HG02943 (cell line): ENCODE results near the gene PFN3.

Experiments
- ATAC-seq: cut with Tn5 transposase; IDR thresholded peaks from one replicate; pipeline ENCODE4 v1.9.1; 2021; ENCODE audit warnings: mild to moderate bottlenecking, low read depth, moderate library complexity; ENCODE audit not compliant: unreplicated experiment

The PFN3 gene, protein sequence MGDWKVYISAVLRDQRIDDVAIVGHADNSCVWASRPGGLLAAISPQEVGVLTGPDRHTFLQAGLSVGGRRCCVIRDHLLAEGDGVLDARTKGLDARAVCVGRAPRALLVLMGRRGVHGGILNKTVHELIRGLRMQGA

DNA sequence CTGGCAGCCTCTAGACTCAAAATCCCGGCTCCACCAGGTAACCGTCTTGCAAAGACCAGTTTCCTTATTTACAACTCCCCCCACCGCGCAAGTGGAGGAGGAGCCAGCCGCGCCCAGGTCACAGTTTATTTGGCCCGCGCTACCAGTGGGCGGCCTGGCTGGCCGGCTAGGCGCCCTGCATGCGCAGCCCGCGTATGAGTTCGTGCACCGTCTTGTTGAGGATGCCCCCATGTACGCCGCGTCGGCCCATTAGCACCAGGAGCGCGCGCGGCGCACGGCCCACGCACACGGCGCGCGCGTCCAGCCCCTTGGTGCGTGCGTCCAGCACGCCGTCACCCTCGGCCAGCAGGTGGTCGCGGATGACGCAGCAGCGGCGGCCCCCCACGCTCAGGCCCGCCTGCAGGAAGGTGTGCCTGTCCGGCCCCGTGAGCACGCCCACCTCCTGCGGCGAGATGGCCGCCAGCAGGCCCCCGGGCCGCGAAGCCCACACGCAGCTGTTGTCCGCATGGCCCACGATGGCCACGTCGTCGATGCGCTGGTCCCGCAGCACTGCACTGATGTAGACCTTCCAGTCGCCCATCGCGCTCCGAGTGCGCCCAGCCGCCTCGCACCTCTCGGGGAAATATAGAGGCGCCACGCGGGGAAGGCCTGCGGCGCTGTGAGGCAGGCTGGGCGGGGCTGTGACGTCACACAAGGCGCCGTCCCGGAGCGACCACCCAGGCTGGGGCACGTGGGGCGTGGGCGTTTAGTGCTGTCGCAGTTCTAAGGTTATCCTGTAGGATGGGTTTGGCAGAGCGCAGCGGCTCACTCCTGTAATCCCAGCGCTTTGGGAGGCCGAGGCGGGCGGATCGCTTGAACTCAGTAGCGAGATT, at the start of gene PFN3:
PFN3 (minus strand) TSS at position 665 of the 872 bp plus-strand sequence; CDS start at position 580, 85 bp downstream.
- no peak for ATAC-seq

DNA sequence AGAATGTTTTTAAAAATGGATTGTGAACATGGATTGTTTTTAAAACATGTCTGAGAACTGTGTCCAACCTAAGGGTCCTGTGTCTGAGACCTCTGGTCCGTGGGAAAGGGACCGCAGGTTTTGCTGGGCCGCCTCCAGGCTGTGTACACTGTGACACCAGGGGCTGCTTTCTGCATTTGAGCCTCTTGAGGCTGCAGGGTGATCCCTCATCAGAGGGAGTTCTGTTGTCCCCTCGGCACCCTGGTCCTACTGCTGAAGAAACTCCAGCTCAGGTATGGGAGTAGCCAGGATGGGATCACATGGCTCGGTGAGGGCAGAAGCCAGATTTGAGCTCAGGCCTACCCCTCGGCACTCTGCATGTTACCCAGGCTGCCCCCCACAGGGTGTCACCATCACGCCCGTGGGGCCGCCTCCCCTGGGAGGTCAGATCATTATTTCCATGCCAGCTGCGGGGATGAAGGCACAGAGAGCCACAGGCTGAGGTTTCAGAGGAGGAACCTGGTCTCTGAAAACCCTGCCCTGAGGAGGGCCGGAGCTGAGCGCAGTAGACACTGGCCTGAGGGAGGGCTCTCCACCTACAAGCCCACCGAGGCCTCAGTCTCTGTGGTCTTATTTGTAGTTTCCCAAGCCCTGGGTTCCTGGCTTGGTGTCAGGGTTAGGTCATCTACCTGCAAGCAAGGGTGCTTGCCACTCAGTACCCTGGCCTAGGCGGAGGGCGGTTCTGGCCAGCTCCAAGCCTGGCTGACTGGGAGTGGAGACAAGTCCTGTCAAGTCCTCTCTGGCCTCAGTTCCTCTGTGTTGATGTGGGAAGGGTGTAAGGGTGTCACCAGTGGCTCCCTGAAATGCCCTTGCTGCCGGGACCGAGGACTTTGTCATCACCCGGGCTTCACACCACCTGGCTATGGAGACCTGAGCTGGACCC, 48.9 kb upstream of the PFN3 start:
- ATAC-seq = no peak

DNA sequence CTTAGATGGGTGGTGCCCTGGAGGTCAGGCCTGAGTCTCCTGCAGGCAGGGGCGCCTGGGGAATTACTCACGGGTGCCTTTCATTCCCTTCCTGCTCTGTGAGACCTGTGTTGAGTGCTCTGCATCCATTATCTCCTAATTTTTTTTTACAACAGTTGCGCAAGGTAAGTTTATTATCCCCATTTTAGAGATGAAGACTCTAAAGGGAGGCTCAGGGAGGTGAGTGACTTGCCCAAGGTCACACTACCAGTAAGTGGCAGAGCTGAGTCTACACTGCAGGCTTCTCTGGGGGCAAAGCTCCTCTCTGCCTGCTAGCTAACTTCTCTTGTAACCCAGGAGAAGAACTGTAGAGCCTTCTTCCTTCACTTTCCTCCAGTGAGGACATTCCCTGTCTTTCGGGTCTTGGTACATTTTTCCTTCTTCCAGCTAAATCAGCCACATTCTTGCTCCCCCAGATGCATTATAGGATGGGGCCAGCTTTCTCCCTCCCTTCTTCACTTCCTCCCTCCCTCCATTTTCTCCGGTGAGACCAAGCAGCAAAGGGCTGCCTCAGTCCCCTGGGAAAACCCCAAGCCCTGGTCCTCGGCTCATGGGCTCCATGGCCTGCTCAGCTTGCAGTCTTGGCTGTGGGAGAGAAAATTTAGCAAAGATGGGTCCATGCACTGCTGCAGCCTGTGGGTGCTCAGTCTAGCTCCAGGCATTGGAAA, 47.9 kb upstream of the PFN3 start:
- no peak for ATAC-seq

DNA sequence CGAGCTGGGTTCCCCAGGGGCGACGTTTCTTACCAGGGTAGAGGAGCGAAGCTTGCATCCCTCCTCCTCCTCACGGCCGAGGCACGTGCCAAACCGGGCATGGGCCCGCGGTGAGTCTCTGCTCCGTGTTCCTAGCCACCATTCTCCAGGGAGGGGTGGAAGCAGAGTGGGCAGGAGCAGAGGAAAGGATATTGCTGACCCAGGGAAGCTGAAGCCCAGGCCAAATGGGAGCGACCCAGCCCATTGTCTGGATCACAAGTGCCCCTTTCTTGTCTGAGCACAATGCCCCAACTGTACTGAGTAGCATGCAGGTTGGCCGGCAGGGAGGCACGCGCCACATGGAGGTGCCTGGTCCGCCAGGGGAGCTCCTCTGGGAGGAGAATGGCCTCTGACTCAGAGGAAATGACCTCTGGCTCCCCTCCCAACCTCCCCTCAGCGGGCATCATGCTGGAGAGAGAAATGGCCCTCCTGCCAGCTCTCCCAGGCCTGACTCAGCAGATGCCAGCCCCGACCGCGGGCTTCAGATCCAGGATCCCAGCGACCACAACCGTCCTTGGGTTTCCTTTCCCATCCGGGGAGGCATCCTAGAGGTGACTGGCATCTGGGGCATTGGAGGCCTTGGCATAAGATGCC, 47.3 kb upstream of the PFN3 start:
- ATAC-seq = no peak

DNA sequence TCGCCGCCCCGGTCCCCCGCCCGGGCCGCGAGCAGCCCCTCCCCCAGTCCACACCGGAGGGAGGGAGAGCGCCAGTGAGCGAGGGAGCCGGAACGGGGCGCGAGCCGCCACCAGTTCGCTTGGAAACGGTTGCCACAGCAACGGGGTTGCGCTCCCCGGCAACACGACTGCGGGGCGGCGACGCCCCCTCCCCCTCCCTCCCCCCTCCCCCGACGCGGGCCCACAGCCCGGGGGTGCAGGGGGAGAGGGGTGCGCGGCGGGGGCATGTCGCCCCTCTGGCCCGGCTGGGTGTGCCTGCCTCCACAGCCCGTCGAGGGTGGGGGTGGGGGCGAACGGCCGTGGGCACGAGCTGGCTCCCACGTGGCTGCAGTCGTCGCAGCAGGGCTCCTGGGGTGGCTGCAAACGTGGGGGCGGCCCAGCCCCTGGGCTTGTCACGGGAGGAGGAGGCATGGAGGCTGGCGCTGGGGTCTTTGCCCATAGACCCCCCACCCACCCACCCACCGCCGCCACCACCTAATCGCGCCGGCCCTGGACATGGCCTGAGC, 46.7 kb upstream of the PFN3 start:
- no peak for ATAC-seq

DNA sequence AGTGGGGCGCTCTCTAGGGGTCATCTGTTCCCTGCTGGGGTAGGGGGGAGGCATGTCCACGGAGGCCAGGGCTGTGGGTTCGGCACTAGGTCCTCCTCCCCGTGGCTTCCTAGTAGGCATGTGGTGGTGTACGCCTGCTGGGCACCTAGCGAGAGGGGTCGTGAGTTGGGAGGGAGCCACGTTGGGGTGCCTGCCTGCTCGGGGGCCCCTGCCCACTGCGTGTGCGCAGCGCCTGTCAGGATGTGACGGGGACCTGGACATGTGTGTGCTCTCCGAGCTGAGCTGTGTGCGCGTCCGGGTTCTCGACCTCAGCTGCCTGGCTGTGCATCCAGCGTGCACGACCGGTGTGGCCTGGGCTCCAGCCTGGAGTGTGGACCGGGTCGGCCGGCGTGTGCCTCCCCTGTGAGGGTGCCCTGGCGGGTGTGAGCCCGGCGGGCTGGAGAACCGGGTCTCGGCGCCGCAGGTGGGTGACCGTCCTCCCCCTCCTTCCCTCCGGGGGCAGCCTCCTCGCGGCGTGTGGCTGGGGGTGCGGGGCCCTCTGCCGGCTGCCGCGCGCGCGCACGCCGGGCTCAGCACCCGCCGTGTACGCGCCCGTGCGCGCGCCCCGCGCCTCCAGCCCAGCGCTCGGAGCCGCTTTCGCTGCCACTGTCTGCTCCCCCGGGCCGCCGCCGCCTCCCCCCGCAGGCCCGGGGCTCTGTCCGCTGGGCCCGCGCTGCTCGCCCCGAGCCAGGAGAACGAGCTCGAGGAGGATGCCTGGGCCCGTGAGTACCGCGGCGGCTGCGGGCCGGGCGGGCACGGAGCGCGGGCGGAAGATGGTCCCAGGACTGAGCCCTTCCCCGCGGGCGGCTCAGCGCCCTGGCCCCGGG, 46.0 kb upstream of the PFN3 start, which contains the start of gene PRR7:
PRR7 (plus strand) TSS at position 615 of the 866 bp plus-strand sequence. CDS start 8,254 bp downstream, outside the sequence.
- no peak for ATAC-seq

DNA sequence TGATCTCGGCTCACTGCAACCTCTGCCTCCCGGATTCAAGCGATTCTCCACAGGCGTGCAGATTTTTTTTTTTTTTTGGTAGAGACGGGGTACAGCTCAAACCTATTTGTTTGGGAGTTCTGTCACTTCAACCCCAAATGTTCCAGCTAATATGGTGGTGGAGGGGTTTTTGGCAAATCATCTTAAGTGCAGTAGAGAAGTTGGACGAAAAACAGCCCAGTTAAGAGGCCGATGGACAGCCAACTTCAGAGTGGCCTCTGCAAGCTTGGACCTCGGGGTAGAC, 45.4 kb upstream of the PFN3 start:
- ATAC-seq = no peak

DNA sequence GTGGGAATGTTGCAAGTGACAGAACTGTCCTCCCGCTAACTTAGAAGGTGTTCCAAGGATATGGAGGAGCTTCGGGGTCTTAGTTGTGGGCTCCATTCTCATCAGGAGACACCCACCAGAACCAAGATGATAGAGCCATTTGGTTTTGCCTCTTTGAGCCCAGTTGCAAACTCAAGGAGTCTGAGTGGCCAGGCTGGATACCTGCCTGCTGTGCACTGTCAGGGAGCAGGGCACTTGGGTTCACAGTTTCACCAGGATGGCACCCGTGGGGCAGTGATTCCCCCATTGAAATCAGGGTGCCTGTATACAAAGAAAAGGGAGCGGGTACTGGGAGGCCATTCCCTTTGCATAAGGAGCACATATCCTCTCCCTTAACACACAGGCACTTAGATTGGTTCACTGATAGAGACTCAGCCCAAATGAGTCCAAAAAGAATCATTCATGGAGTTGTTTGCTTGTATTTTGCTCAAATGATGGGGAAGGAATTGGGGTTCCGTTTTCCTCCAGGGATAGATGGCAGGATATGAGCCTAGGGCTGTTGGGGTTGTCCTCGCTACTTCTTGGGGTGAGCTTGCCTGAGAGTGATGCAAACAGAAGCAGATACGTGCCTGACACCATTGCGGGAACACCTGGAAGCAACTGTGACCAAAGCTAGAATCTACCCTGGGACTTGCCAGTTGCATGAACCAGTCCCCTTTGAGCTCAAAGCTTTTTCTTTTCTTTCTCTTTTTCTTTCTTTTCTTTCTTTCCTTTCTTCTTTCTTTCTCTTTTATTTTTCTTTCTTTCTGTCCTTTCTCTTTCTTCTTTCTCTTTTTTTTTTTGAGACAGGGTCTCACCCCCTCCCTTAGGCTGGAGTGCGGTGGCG, 44.8 kb upstream of the PFN3 start:
- ATAC-seq = no peak

DNA sequence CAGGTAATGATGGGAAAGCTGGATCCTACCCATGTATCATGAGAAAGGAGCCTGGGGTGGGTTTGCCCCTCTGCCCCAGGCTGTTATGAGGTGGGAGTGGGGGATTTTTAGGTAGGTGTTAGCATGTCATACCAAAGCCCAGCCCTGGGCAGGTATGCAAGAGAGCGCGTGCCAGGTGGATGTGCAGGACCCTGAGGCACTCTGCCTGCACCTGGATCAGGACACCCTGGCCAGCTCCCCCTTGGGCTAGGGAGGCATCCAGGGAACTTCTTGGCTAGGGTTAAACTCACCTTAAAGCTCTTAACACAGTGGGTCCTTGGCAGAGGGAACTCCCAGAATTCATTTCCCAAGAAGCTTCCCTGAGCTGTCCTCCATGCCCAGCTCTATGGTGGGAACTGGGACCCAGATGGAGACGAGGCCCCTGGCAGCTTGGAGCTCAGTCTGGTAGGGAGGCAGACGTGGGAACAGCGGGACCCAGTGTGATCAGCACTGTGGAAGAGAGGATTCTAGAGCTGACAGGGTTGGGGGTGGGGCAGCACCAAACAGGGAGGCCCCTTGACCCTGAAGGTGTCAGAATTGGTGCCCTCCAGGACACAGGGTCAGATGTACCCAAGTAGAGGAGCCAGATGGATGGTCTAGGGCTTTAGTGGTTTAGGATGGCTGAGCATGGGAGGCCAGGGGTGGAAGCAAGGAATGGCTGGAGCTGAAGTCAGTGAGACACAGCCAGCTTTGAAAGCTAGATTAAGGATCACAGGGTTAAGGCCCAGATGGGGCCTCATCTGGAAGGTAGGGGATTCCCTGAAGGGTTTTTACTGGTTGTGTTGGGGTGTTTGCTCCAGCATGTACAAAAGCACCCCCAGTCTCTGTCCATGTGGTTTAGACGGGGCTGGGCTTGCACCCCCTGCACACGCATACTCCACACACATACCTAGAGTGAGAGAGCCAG, 43.9 kb upstream of the PFN3 start:
- no peak for ATAC-seq

DNA sequence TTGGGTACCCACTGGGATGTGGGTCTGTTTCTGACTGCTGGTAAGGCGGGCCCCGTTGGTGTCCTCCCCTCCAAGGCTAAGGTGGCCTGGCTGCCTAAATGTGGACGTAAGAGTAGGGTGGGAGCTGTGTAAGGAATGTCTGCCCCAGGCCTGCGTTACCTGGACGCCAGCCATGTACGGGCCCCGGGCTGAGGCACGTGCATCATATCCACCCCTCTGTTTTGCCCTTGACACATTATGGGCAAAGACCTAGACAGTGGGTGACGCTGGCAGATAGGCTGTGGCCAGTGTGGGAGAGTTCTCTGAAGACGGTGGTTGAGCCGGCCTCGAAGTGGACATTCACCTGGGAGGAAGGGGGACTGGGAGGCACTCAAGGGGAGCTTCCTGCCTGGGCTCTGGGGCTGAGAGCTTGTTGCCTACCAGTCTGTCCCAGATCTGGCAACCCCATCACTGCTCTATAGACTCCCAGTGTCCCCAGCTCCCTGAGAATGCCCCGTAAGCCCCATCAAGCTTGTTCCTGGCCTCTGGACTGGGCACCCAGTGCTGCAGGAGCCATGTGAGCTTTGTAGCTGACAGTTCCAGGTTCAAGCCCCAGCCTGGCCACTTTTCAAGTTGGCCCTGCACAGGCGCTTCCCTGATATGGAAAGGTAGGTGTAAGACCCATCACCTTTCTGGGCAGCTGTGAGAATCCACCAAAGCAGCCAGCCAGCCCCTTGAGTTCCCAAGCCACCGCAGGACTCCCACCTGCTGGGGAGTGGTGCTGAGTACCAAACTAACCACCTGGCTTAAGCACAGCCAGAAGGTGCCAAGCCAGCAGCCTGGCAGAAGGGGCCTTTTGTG, 42.9 kb upstream of the PFN3 start:
- no peak for ATAC-seq

DNA sequence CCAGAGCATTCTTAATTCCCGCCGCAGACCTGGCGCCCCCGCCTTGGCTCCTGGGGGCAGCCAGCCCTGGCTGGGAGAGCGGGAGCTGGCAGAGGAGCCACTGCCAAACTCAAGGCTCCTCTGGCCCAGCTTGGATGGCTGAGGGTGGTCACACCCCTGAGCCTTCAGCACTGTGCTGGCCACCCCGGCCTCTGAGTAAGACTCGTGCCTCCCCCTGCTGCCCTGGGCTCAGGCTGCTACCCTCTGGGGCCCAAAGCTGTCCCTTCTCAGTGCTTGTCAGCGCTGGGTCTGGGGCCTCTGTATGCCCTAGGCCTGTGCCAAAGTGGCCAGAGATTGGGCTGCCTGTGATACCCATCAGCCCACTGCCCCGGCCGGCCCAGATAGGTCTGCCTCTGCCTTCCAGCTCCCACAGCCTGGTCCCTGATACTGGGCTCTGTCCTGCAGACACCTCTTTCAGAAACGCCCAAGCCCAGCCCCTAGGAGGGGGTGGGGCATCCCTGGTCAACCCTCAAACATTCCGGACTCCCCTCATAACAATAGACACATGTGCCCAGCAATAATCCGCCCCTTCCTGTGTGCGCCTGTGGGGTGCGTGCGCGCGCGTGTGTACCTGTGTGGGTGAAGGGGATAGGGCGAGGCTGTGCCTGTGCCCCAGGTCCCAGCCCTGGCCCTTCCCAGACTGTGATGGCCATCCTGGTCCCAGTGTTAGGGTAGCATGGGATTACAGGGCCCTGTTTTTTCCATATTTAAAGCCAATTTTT, 41.8 kb upstream of the PFN3 start:
- no peak for ATAC-seq

DNA sequence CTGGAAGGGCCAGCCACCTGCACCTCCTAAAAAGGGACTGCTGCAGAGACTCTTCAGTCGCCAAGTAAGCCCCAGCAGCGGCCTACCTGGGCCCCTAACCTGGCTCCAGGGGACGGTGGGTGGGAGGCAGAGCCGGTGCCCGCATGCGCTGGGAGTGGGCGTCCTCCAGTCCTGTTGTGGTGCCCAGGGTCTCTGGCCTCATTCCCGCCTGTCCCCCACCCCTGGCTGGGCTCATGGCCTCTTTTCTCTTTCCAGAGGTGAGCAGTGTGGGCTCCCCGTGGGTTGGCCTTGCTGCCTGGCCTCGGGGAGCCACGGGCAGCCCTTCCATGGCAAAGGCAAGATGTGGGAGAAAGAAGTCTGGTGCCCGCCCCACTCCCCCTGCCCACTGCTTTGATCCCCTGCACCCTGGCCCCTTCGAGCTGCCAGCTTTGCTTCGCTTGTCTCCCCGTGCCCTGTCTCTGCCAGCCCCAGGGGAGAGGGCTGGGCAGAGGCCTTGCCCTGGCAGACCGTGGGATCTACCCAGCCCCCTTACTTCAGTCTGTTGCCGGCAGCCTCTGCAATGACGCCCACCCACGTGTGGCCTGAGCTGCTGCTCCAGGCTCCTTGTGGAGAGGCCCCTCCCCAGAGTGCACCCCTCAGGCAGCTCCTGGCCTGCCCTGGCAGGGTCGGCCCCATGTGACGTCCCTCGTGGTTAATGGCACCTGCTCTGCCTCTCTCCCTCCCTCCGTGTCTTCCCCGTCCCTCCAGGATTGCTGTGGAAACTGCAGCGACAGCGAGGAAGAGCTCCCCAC, 40.7 kb upstream of the PFN3 start:
- ATAC-seq = no peak

DNA sequence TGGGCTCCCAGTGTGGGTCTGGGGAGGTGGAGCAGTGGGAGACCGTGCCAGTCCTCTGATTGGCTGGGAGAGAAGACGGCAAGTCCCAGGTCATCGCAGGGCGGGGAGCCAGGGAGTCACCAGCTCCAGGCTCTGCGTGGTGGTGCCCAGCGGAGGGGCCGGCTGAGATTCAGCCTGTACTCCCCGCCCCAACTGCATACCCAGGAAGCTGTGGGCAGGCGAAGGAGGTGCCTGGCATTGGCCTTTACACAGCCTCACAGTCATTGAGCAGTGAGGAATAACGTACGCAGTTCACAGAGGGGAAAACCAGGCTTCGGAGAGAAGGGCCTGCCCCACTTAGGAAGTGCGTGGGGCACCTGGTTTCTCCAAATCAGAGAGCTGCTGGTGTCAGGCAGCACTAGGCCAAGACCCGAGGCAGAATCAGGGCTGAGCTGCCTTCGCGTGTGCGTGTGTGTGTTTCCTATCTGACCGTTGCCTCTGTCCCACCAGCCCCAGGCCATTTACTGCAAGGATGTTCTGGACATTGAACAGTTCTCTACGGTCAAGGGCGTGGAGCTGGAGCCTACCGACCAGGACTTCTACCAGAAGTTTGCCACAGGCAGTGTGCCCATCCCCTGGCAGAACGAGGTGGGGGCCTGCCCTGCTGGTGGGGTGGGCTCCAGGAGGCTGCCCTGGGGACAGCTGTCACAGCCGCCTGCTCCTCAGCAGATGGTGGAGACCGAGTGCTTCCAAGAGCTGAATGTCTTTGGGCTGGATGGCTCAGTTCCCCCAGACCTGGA, 39.9 kb upstream of the PFN3 start:
- no peak for ATAC-seq
